A673 (cell line): Measurements from ENCODE around the gene RFX6. TPM values are rescaled to one million over a fixed set of nuclear protein-coding genes. Genes with fewer than 3 reads are reported as not detected.

ENCODE experiments used
- BruUV-seq: library from RNA; stranded (reverse); fragments of 400-500 nt; replicated peaks from 2 replicates; lab custom pipeline; 2021; lab: Mats Ljungman, UMichigan
- CTCF ChIA-PET: fragments of 300-600 bp; sonication (Branson Sonifier 250); formaldehyde crosslinking; loops from one replicate; lab custom pipeline; 2022; ENCODE audit warnings: antibody characterized with exemption; lab: Charles Lee
- POLR2A ChIA-PET: fragments of 300-600 bp; sonication (Branson Sonifier 250); formaldehyde crosslinking; loops from one replicate; lab custom pipeline; 2022; ENCODE audit warnings: antibody characterized with exemption; ENCODE audit not compliant: low non-redundant PET; lab: Charles Lee
- DNase-seq: peaks from one replicate; pipeline ENCODE4 v3.0.0-alpha.2; 2015; ENCODE audit warnings: low spot score
- H3K27ac ChIP-seq: fragments of 200-600 bp; sonication (generic); 2 replicates; pipeline ENCODE4 v1.5.1; 2016; ENCODE audit warnings: mixed run types, low read depth, mild to moderate bottlenecking, mixed read lengths, antibody characterized with exemption, low read length; ENCODE audit not compliant: poor library complexity, severe bottlenecking
- H3K27me3 ChIP-seq: fragments of 200-600 bp; sonication (generic); replicated peaks from 2 replicates; pipeline ENCODE4 v1.6.1; 2017; ENCODE audit warnings: mixed run types, low read depth, mild to moderate bottlenecking, mixed read lengths, antibody characterized with exemption, low read length; ENCODE audit not compliant: insufficient read depth, poor library complexity
- H3K36me3 ChIP-seq: fragments of 200-600 bp; sonication (generic); 2 replicates; pipeline ENCODE4 v1.6.1; 2016; ENCODE audit warnings: mixed run types, mild to moderate bottlenecking, mixed read lengths, antibody characterized with exemption, low read length; ENCODE audit not compliant: insufficient read depth, poor library complexity, severe bottlenecking
- H3K4me1 ChIP-seq: fragments of 200-600 bp; sonication (generic); 2 replicates; pipeline ENCODE4 v1.6.1; 2017; ENCODE audit warnings: mixed run types, mild to moderate bottlenecking, mixed read lengths, antibody characterized with exemption, low read length; ENCODE audit not compliant: insufficient read depth, poor library complexity, severe bottlenecking
- H3K4me3 ChIP-seq: fragments of 200-600 bp; sonication (generic); 2 replicates; pipeline ENCODE4 v1.5.1; 2016; ENCODE audit warnings: low read depth, mixed run types, mild to moderate bottlenecking, mixed read lengths, low read length; ENCODE audit not compliant: poor library complexity, severe bottlenecking
- H3K9me3 ChIP-seq: fragments of 200-600 bp; sonication (generic); 2 replicates; pipeline ENCODE4 v1.6.1; 2016; ENCODE audit warnings: mixed run types, low read depth, mild to moderate bottlenecking, mixed read lengths, antibody characterized with exemption, low read length; ENCODE audit not compliant: poor library complexity, severe bottlenecking
- CTCF ChIP-seq: fragments of 300-800, 200-600 bp; sonication (generic); conservative IDR thresholded peaks from 2 replicates; pipeline ENCODE4 v1.5.1; 2017; ENCODE audit warnings: low read depth, mild to moderate bottlenecking, antibody characterized with exemption, low read length, moderate library complexity, mixed read lengths
- EZH2 ChIP-seq: fragments of 200-600 bp; sonication (generic); IDR thresholded peaks from 2 replicates; pipeline ENCODE4 v1.6.1; 2017; ENCODE audit warnings: borderline replicate concordance, low read depth, mild to moderate bottlenecking, mixed read lengths, antibody characterized with exemption, low read length; ENCODE audit not compliant: poor library complexity, severe bottlenecking
- intact Hi-C: fragments of 100-400 bp; cut with micrococcal nuclease; formaldehyde crosslinking; loops from one replicate; pipeline ENCODE4 v1.10.0; 2022; ENCODE audit not compliant: unreplicated experiment
- total RNA-seq: library from RNA; stranded (reverse); gene quantifications from 2 replicates; pipeline ENCODE4 v1.2.3, GENCODE V29; 2021

The RFX6 gene
- total RNA-seq, 1 experiment from 2014 or later, result not detected

DNA sequence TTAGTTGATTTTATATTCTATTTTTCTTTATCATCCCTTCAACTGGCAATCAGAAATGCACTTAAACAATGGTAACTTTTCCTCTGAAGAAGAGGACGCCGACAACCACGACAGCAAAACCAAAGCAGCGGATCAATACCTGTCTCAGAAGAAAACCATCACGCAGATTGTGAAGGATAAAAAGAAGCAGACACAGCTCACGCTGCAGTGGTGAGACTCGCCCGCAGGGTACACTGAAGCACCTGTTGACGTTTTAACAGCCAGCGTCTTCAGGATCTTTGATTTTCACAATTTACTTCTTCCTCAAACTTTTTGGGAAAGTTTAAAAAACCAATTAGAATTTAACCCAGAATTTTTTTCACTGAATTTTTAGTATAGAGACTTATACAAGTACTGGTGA is 701 bp downstream of the RFX6 start:
- no peak for DNase-seq
- ChIA-PET CTCF (no interaction called here), POLR2A (no interaction called here)
- no TSS peak for BruUV-seq
- no peak overlapping the region for H3K27ac ChIP-seq
- H3K9me3 ChIP-seq, result no peaks in the 10 kb centered on the region
- peaks cover 89% of the 10 kb centered on the region for H3K27me3 ChIP-seq
- no peaks in the 10 kb centered on the region for H3K4me1 ChIP-seq
- intact Hi-C loops, result no loop called here
- TF ChIP-seq CTCF (no peak), EZH2 (no peak)
- no peak overlapping the region for H3K4me3 ChIP-seq
- H3K36me3 ChIP-seq, result no peaks in the 10 kb centered on the region

- no TSS peak for BruUV-seq
- POLR2A ChIA-PET, result no interaction called here
Measured at GRCh38 chr6:116881236-116881635, 4.2 kb downstream of the RFX6 start.

DNA sequence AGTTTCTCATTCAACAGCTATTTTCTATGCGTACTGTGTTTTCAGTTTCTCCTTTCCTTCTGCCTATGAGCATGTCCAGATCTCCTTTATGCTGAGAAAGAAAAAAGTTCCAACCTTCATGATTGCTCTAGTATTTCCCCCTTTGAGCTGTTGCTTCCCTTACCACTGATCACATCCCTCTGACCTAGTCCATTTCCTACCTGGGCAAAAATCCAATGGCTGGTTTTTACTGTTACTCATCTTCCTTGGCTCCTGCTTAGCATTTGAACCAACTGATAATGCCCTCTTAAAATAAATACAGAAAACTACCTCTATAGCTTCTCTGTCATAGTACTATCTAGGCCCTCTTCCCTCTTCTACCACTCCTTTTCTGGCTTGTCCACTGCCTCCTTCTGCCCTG is 6.0 kb downstream of the RFX6 start:
- intact Hi-C loops, result loop anchor here (5.0 kb wide), 1 partner anchor 84 kb away; no protein-coding TSS in a partner anchor
- BruUV-seq, result no TSS peak
- POLR2A ChIA-PET, result no interaction called here

More at GRCh38 chr6:116881236-116881635, 4.2 kb downstream of the RFX6 start:
- intact Hi-C loops, result loop anchor here (5.0 kb wide), 1 partner anchor 86 kb away; no protein-coding TSS in a partner anchor
- H3K36me3 ChIP-seq, result no peaks in the 10 kb centered on the region
- H3K27ac ChIP-seq, result no peak overlapping the region
- no peak for DNase-seq
- TF ChIP-seq EZH2 (no peak), CTCF (no peak; the same call in 1 of the 2 replicates)
- CTCF ChIA-PET, result no interaction called here
- H3K4me3 ChIP-seq, result no peak overlapping the region
- H3K27me3 ChIP-seq, result peaks cover 58% of the 10 kb centered on the region
- no peaks in the 10 kb centered on the region for H3K9me3 ChIP-seq
- no peaks in the 10 kb centered on the region for H3K4me1 ChIP-seq

More for the DNA sequence above, 6.0 kb downstream of the RFX6 start:
- H3K27ac ChIP-seq, result no peak overlapping the region
- no peaks in the 10 kb centered on the region for H3K4me1 ChIP-seq
- CTCF ChIA-PET, result no interaction called here
- TF ChIP-seq EZH2 (no peak), CTCF (no peak)
- H3K27me3 ChIP-seq, result peaks cover 51% of the 10 kb centered on the region
- H3K36me3 ChIP-seq, result no peaks in the 10 kb centered on the region
- no peaks in the 10 kb centered on the region for H3K9me3 ChIP-seq
- no peak for DNase-seq
- H3K4me3 ChIP-seq, result no peak overlapping the region
